Measurements from ENCODE around the gene EZR. TPM values are rescaled to one million over a fixed set of nuclear protein-coding genes. Genes with fewer than 3 reads are reported as not detected.

The EZR gene
- total RNA-seq, 1 donor from 2014 or later = 260 TPM

DNA sequence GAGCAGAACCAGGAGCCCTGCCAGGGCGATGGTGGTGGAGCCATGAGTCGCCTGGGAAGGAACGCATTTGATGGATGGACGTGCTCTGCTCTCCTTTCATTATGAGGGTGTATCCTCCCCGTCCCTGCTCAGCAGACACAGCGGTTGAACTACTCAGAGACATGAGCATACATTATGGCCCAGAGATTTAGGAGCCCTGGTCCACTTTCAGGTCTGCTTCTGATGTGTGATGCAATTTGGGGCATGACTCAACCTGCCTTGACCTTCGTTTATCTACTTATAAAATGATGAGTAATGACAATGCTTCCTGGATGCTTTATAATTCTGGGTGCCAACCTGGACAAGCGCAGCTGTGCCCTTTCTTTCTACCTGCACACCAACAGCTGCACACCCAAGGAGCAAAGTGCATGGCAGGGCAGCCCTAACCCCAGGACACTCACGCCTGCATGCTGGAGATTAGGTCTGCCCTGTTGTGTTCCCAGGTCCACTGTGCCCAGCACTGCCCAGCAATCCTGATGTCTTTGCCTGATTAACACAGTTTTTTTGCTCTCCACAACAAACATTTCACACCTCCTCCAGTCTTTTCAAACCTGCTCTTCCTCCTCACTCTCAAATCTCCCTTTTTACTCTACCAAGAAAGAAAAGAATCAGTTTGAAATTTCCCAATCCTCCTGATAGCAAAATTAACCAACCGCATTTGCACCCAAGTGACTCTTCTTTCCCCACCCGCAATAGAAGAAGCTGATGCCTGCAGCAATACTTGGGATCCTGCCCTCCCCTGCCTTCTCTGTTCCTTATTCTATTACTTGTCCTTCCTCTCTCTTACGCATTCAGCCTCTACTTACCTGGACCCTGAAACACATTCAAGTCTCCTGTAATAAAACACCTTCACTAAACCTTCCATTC, 81.2 kb downstream of the EZR start:
- H3K36me3 ChIP-seq = no peaks in the 10 kb centered on the region
- H3K4me1 ChIP-seq = no peaks in the 10 kb centered on the region
- no peaks in the 10 kb centered on the region for H3K27me3 ChIP-seq
- intact Hi-C loops (cut with DNase I) = no loop called here
- H3K4me3 ChIP-seq = no peak overlapping the region
- peaks cover 9% of the 10 kb centered on the region for H3K9me3 ChIP-seq
- DNase-seq = no peak
- no peak overlapping the region for H3K27ac ChIP-seq
- TF ChIP-seq, protein P1, sequence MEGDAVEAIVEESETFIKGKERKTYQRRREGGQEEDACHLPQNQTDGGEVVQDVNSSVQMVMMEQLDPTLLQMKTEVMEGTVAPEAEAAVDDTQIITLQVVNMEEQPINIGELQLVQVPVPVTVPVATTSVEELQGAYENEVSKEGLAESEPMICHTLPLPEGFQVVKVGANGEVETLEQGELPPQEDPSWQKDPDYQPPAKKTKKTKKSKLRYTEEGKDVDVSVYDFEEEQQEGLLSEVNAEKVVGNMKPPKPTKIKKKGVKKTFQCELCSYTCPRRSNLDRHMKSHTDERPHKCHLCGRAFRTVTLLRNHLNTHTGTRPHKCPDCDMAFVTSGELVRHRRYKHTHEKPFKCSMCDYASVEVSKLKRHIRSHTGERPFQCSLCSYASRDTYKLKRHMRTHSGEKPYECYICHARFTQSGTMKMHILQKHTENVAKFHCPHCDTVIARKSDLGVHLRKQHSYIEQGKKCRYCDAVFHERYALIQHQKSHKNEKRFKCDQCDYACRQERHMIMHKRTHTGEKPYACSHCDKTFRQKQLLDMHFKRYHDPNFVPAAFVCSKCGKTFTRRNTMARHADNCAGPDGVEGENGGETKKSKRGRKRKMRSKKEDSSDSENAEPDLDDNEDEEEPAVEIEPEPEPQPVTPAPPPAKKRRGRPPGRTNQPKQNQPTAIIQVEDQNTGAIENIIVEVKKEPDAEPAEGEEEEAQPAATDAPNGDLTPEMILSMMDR (IDR thresholded peaks at IDR 0.05) = no peak
- no peak for ATAC-seq

DNA sequence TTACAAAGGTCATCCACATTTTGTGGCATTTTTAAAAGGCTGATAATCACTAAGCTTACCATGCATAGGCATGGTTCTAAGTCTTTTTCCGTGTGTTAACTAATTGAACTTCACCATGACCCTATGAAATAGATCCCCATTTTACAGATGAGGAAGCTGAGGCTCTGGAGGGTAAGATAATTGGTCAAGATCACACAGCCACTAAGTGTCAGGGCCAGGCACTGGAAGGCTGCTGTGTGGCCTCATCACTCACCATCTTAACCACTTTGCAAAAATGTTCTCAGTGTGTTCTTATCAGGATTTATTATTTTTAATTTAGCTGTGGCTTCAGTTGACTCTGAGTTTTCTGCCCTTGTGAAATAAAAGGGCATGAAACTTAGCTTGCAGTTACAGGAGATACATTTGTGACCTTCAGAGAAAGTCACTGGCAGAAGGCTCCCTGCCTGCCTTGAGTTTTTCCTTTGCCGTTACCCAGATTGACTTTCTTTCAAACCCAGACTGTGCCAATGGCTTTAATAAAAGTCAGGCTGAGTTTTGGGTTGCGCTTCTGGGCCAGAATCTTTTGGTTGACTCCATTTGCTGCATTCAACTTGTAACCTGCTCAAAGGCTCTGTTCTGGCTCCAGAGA, 82.0 kb downstream of the EZR start:
- H3K9me3 ChIP-seq = peaks cover 9% of the 10 kb centered on the region
- H3K4me3 ChIP-seq = no peak overlapping the region
- H3K27me3 ChIP-seq = no peaks in the 10 kb centered on the region
- DNase-seq (no peak), ATAC-seq (no peak)
- TF ChIP-seq, protein P1 (IDR thresholded peaks at IDR 0.05) = no peak
- no peaks in the 10 kb centered on the region for H3K4me1 ChIP-seq
- intact Hi-C loops (cut with DNase I) = no loop called here
- no peaks in the 10 kb centered on the region for H3K36me3 ChIP-seq
- H3K27ac ChIP-seq = no peak overlapping the region

DNA sequence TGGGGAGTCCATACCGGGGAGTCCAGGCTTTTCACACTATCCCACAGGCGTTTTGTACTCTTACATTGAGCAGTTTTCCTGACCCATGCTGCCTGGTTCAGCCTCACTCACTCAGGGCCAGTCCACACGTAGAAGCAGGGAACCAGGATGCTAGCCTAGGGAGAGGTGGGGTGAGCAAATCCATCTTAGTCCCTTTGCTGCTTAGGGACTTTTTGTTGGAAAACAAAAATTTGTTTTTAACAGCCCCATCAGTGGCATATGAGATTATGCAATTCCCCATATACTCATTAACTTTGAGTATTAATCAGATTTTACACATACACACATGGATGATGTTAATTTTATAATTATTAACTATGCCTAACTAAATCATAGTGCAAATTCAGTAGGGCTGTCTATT, 84.2 kb downstream of the EZR start:
- intact Hi-C loops (cut with DNase I) = no loop called here
- TF ChIP-seq, protein P1 (IDR thresholded peaks at IDR 0.05) = no peak
- no peak for DNase-seq
- H3K4me1 ChIP-seq = no peaks in the 10 kb centered on the region
- no peak for ATAC-seq
- peaks cover 9% of the 10 kb centered on the region for H3K9me3 ChIP-seq
- no peak overlapping the region for H3K27ac ChIP-seq
- H3K27me3 ChIP-seq = no peaks in the 10 kb centered on the region
- H3K36me3 ChIP-seq = no peaks in the 10 kb centered on the region
- no peak overlapping the region for H3K4me3 ChIP-seq

DNA sequence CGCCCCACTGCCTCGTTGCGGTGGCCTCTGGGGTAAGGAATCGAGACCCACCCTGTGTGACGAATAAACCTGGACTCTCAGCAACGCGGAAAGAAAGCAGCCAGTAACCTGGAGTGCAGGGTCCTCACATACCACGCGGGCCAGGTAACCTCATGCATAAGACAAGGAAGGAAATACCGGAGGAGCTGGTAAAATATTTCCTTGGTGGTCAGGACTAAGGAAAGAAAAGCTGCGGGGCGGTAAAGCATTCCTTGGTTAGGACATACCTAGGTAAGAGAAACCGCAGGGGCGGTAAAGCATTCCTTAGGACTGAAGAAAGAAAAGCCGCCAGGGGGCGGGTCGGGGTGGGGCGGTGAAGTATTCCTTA, 88.6 kb downstream of the EZR start:
- Histone ChIP-seq H3K27me3 (no peaks in the 10 kb centered on the region), H3K4me1 (no peaks in the 10 kb centered on the region), H3K36me3 (no peaks in the 10 kb centered on the region), H3K4me3 (no peak overlapping the region), H3K9me3 (no peaks in the 10 kb centered on the region), H3K27ac (no peak overlapping the region)
- DNase-seq (no peak), ATAC-seq (no peak)
- intact Hi-C loops (cut with DNase I) = no loop called here
- TF ChIP-seq, protein P1 (IDR thresholded peaks at IDR 0.05) = no peak

DNA sequence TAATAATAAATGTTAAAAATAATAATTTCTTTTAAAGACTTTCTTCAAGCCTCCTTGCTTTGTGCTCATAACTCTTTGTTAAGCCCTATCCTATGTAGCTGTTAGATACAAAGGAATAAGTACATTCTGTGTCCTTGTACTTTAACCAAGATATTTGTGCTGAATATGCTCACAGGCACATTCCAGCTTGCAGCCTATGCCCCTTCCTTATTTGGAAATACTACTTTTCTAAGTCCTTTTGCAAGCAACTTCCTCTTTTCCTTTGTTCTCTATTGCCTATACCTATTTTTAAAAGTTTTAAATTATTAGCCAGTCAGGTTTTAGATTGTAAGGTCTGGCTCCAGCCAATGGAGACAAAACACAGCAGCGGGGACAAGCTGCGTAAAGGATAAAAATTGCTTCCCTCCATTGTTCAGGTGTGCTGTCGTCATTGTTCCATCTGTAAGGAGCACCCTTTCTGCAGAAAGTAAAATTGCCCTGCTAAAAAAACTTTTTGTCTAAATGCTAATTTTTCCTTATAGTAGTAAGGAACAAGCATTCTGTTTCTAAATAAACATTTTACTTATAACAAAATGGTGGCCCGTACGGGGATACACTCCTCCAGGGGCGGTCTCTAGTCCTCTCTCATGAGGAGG, 89.1 kb downstream of the EZR start:
- intact Hi-C loops (cut with DNase I) = no loop called here
- DNase-seq (no peak), ATAC-seq (no peak)
- Histone ChIP-seq H3K27me3 (no peaks in the 10 kb centered on the region), H3K4me3 (no peak overlapping the region), H3K9me3 (no peaks in the 10 kb centered on the region), H3K27ac (no peak overlapping the region), H3K36me3 (no peaks in the 10 kb centered on the region), H3K4me1 (no peaks in the 10 kb centered on the region)
- TF ChIP-seq, protein P1 (IDR thresholded peaks at IDR 0.05) = no peak

All from upper lobe of right lung (tissue), 1 donor.